HG02610 (cell line): ENCODE measurements around the gene RLN2.

ENCODE experiments used
- ATAC-seq: cut with Tn5 transposase; IDR thresholded peaks from one replicate; pipeline ENCODE4 v1.9.1; 2021; ENCODE audit warnings: mild to moderate bottlenecking, moderate library complexity; ENCODE audit not compliant: unreplicated experiment

The RLN2 gene

DNA sequence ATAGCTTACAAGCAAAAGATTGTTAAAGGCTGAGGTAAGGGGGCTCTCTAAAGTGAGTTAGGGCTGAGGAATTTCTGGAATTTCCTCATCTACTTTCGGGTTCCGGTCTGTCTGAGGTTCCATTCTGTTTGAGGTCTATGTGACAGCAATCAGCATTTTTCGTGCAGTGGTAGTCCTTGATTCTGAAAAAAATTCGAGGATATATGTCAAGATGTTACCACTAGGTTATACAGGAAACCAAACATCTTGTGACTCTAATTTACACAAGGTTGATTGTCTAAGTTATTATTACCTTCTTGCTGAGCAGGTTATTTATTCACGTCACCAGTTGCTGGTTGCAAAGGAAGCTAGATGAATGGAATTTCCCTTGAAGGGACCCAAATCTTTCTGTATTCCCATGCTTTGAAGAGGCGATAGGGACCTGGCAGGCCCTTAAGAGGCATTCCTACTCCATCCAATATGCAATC lies 35.2 kb downstream of the RLN2 start:
- ATAC-seq: no peak

DNA sequence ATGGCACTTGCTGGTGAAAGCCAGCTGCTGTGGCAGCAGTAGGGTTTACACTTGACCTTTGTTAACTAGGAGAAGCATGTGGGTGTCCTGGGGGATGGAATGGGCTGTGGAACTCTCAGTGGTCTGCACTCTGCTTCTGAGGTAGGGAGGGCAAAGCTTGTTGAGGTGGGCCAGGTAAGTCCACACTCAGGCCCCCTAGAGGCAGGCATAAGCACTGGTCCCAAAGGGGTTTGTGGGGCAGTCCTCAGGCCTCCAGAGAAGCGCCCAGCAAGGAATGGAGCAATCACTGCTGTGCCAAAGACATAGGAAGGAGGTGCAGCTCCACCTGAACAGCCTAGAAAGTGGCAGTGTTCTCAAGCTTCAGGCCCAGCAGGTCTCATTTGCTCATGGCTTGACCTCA lies 38.6 kb downstream of the RLN2 start:
- no peak for ATAC-seq

DNA sequence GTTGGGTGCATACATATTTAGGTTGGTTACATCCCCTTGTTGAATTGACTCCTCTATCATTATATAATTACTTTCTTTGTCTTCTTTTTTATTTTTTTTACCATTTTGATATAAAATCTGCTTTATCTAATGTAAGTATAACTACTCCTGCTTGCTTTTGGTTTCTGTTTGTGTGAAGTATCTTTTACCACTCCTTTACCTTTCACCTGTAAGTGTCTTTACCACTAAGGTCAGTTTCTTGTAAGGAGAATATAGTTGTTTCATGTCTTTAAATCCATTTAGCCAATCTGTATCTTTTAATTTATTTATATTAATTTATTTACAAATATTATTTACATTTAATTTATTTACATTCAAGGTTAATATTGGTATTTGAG lies 40.3 kb downstream of the RLN2 start:
- peak; percentile 44 for ATAC-seq

DNA sequence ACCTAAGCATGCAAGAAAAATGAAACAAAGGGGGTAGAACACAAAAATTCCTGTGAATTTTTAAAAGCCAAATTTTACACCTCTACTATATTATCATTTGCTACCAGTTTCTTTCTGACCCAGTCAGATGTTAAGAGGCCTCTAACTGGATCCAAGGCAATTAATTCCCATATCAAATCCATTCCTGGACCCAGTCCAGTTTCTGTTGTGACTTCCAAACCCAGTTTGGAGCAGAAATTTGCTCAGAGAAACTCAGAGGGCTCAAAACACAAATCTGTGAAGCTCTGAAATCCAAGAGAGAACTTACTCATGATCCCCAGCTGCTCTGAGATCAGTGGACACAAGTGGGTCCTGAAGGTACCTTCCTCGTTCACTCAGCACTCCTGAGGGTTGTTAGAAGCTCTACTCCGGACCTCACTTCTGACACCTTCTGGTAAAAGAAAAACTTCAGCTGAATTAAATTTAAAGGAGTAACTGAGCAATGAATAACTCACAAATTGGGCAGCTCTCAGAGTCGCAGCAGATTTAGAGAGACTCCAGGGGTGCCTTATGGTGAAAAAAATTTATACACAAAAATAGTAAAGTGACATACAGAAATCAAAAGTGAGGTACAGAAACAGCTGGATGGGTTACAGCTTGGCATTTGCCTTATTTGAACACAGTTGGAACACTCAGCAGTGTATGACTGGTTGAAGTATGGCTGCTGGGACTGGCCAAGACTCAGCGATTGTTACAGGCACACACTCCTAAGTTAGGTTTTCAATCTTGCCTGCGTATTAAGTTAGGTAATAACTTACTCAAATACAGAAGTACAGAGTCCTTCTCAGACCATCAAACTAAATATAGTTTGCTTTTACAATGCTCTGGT lies 40.9 kb downstream of the RLN2 start:
- peak; percentile 60 for ATAC-seq
